Parietal lobe (tissue), 1 donor: ENCODE results near the gene ARPC2. TPM values are rescaled to one million over a fixed set of nuclear protein-coding genes. Genes with fewer than 3 reads are reported as not detected.

Experiments used
- total RNA-seq: library from RNA; depleted of rRNA; stranded (reverse); fragments of >200 nt; gene quantifications from one replicate; pipeline ENCODE4 v1.2.3, GENCODE V29; 2014

ARPC2 gene
- total RNA-seq: 153 TPM

GRCh38 chr2:218216674-218217359, at the start of gene ARPC2:
Gene ARPC2, plus strand, starts transcription at chr2:218217189. Its CDS starts 282 bp downstream, at chr2:218217471.

GRCh38 chr2:218260742-218261422, 43.9 kb downstream of the ARPC2 start, which contains the start of gene GPBAR1:
Gene GPBAR1, plus strand, starts transcription at chr2:218261015. Its CDS starts 1,710 bp downstream, at chr2:218262725.

GRCh38 chr2:218269900-218270720, 53.1 kb downstream of the ARPC2 start, which contains the start of the genes AAMP and PNKD:
Gene AAMP, minus strand, starts transcription at chr2:218270137. Its CDS starts 51 bp downstream, at chr2:218270086.
Gene PNKD, plus strand, starts transcription at chr2:218270519. Its CDS starts 17 bp downstream, at chr2:218270536.

GRCh38 chr2:218292048-218293014, 75.3 kb downstream of the ARPC2 start, which contains the start of gene TMBIM1:
Gene TMBIM1, minus strand, starts transcription at chr2:218292503. Its CDS starts 10,362 bp downstream, at chr2:218282141.

Other genes with a start within 250 kb of the ARPC2 start
- 10.3 TPM for gene TNS1, start 214.2 kb upstream of the ARPC2 start, total RNA-seq
- gene RUFY4, start 147.9 kb upstream of the ARPC2 start, total RNA-seq: not detected
- not detected for gene CXCR2, start 91.2 kb upstream of the ARPC2 start, total RNA-seq
- gene CXCR1, start 50.2 kb upstream of the ARPC2 start, total RNA-seq: 0.31 TPM
- not detected for gene GPBAR1, start 43.8 kb downstream of the ARPC2 start, total RNA-seq
- gene AAMP, start 52.9 kb downstream of the ARPC2 start, total RNA-seq: 82.0 TPM
- gene PNKD, start 53.3 kb downstream of the ARPC2 start, total RNA-seq: 14.4 TPM
- 8.5 TPM for gene TMBIM1, start 75.3 kb downstream of the ARPC2 start, total RNA-seq
- gene CATIP, start 139.7 kb downstream of the ARPC2 start, total RNA-seq: 2.5 TPM
- gene SLC11A1, start 165.1 kb downstream of the ARPC2 start, total RNA-seq: 3.8 TPM
- gene CTDSP1, start 182.7 kb downstream of the ARPC2 start, total RNA-seq: 11.9 TPM
- gene VIL1, start 201.9 kb downstream of the ARPC2 start, total RNA-seq: not detected